Measurements from ENCODE around the gene STUB1.

DNA sequence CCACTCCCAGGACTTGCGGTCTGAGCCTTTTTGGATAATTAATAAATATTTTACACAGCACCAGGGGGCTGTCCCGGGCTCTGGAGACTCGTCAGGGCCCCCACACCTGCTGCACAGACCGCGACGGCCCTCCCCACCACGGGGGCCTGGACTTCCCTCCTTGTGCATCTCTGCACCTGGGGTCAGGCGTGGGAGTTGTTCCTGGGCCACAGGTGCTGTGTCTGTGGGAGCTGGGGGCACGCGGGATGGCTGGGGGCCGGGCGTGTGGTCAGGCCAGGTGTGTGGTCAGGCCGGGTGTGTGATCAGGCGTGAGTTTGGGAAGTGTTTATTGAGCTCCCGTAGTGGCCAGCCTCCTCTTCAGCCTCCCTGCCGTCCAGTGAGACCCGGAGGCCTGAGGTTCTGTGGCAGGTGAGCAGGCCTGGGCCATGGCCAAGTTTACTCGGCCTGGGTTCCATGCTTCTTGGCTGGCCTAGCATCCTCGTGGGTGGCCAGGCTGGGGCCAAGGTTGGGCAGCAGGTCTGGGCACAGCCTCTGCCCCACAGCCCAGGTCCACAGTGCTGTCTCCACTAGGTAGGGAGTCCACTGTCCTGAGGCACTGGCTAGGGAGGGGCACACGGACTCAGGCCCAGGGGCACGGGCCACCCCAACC lies 1.9 kb upstream of the STUB1 start:
- TF ChIP-seq, protein P1, sequence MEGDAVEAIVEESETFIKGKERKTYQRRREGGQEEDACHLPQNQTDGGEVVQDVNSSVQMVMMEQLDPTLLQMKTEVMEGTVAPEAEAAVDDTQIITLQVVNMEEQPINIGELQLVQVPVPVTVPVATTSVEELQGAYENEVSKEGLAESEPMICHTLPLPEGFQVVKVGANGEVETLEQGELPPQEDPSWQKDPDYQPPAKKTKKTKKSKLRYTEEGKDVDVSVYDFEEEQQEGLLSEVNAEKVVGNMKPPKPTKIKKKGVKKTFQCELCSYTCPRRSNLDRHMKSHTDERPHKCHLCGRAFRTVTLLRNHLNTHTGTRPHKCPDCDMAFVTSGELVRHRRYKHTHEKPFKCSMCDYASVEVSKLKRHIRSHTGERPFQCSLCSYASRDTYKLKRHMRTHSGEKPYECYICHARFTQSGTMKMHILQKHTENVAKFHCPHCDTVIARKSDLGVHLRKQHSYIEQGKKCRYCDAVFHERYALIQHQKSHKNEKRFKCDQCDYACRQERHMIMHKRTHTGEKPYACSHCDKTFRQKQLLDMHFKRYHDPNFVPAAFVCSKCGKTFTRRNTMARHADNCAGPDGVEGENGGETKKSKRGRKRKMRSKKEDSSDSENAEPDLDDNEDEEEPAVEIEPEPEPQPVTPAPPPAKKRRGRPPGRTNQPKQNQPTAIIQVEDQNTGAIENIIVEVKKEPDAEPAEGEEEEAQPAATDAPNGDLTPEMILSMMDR (IDR thresholded peaks at IDR 0.05), result no peak
- TF ChIP-seq POLR2A (IDR thresholded peaks at IDR 0.05), result no peak

Data from adrenal gland (tissue), 5 donors.